Aorta (tissue), 5 donors: ENCODE data around the gene GFOD1. TPM values are rescaled to one million over a fixed set of nuclear protein-coding genes. Genes with fewer than 3 reads are reported as not detected.

ENCODE experiments used
- ATAC-seq: fragments of 200-7000 bp; cut with Tn5 transposase; one replicate; pipeline ENCODE4 v1.9.1; 2022; ENCODE audit warnings: moderate library complexity; ENCODE audit not compliant: low FRiP score
- DNase-seq, 2 donors: peaks; one replicate each; pipeline ENCODE4 v3.0.0-alpha.2; 2020
- H3K27ac ChIP-seq, 2 donors: one replicate each; pipeline ENCODE4 v1.5.1; 2013; ENCODE audit warnings: low read length in 2 of 2, mild to moderate bottlenecking in 2 of 2, moderate library complexity in 2 of 2, control low read depth in 1 of 2, inconsistent platforms in 1 of 2, low read depth in 1 of 2
- H3K27me3 ChIP-seq, 2 donors: one replicate each; pipeline ENCODE4 v1.6.1; 2013; ENCODE audit warnings: control low read depth in 1 of 2, low read length in 1 of 2, mild to moderate bottlenecking in 1 of 2, moderate library complexity in 1 of 2; ENCODE audit not compliant: insufficient read depth in 2 of 2, control insufficient read depth in 1 of 2
- H3K36me3 ChIP-seq, 2 donors: one replicate each; pipeline ENCODE4 v1.6.1; 2013; ENCODE audit warnings: control low read depth in 1 of 2, low read length in 1 of 2, mild to moderate bottlenecking in 1 of 2; ENCODE audit not compliant: insufficient read depth in 2 of 2, control insufficient read depth in 1 of 2
- H3K4me1 ChIP-seq, 2 donors: one replicate each; pipeline ENCODE4 v1.6.1; 2013; ENCODE audit warnings: low read length in 2 of 2, control low read depth in 1 of 2, mild to moderate bottlenecking in 1 of 2, moderate library complexity in 1 of 2; ENCODE audit not compliant: insufficient read depth in 2 of 2, control insufficient read depth in 1 of 2
- H3K4me3 ChIP-seq, 2 donors: one replicate each; pipeline ENCODE4 v1.5.1; 2013; ENCODE audit warnings: low read length in 2 of 2, control low read depth in 1 of 2, mild to moderate bottlenecking in 1 of 2
- H3K9me3 ChIP-seq: one replicate; pipeline ENCODE4 v1.6.1; 2013; ENCODE audit warnings: mild to moderate bottlenecking, low read length; ENCODE audit not compliant: control insufficient read depth
- WGBS, 2 donors: extraction: QIAGEN DNeasy Blood & Tissue Kit; methylation state at CpG; one replicate each; pipeline ENCODE4 v1.1.7; 2013; 5-methylcytosine and 5-hydroxymethylcytosine counted together
- intact Hi-C, 2 donors: fragments of 100-400 bp; cut with DNase I; formaldehyde crosslinking; loops; one replicate each; pipeline versions ENCODE4 v1.14.2 to v1.15.0; 2022
- polyA plus RNA-seq, 2 donors: library from polyadenylated mRNA; stranded (reverse); fragments of 200-250 nt; gene quantifications; one replicate each; pipeline ENCODE4 v1.2.3, GENCODE V29; 2013
- total RNA-seq, 2 donors: library from RNA; stranded (reverse); fragmentation: NEBNext Ultra II Directional; extraction: Animal tissue kit (Norgen Biotek cat#: 25700); gene quantifications; one replicate each; pipeline ENCODE4 v1.2.1, GENCODE V29; 2021
- donor health status: healthy with polysubstance abuse.
- donor health status: Bipolar disorder and iron deficiency.
- donor health status: DM: no; HTN: no; CAD: no.
- donor health status: DM: no; HTN: no; CAD: no.
- donor health status: DM: yes; HTN: yes; CAD: no.

Gene GFOD1
- total and polyA plus RNA-seq, 4 donors: 1.6 to 17.3 (median 9.2) TPM

DNA sequence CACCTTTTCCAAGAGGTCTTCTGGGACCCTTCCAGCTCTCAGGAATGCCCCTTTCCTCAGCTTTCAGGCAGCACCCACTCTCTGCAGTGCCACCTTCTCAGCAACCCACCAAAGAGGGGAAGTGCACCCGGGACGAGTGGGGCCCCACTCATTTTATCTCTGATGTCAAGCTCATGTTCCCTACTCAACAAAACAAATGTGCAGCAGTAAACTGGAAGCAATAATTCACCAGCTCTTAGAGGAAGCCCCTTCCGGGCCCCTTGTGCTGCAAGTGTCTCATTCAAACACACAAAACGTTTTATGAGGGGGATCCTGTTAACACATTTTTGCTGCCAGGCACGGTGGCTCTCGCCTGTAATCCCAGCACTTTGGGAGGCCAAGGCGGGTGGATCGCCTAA, 13.6 kb downstream of the GFOD1 start:
- H3K4me1 ChIP-seq: no peaks in the 10 kb centered on the region
- no peak overlapping the region for H3K4me3 ChIP-seq
- WGBS, 2 donors: 70 to 77% methylated on average over 8 of the region's 8 CpGs
- no peak overlapping the region for H3K27ac ChIP-seq
- DNase-seq: no peak
- ATAC-seq: no peak
- no peaks in the 10 kb centered on the region for H3K9me3 ChIP-seq
- H3K27me3 ChIP-seq: no peaks in the 10 kb centered on the region
- no peaks in the 10 kb centered on the region for H3K36me3 ChIP-seq
- intact Hi-C loops: no loop called here

GRCh38 chr6:13472976-13473767, 14.2 kb downstream of the GFOD1 start:
- Histone ChIP-seq H3K36me3 (no peaks in the 10 kb centered on the region), H3K4me1 (no peaks in the 10 kb centered on the region), H3K27ac (no peak overlapping the region), H3K27me3 (no peaks in the 10 kb centered on the region), H3K4me3 (no peak overlapping the region), H3K9me3 (no peaks in the 10 kb centered on the region)
- no peak for DNase-seq
- intact Hi-C loops: no loop called here
- 85 to 92% methylated on average over 5 of the region's 5 CpGs for WGBS, 2 donors
- ATAC-seq: no peak

GRCh38 chr6:13472099-13472498, 15.3 kb downstream of the GFOD1 start:
- Histone ChIP-seq H3K27me3 (no peaks in the 10 kb centered on the region), H3K9me3 (no peaks in the 10 kb centered on the region), H3K4me3 (no peak overlapping the region), H3K36me3 (no peaks in the 10 kb centered on the region), H3K4me1 (no peaks in the 10 kb centered on the region), H3K27ac (no peak overlapping the region)
- intact Hi-C loops: no loop called here
- DNase-seq (no peak), ATAC-seq (no peak)
- WGBS, 2 donors: 60 to 64% methylated on average over 4 of the region's 4 CpGs

- ATAC-seq (no peak), DNase-seq (no peak)
- Histone ChIP-seq H3K9me3 (no peaks in the 10 kb centered on the region), H3K27ac (no peak overlapping the region), H3K27me3 (no peaks in the 10 kb centered on the region), H3K36me3 (no peaks in the 10 kb centered on the region), H3K4me3 (no peak overlapping the region), H3K4me1 (no peaks in the 10 kb centered on the region)
- 72 to 73% methylated on average over 4 of the region's 4 CpGs for WGBS, 2 donors
- intact Hi-C loops: no loop called here
These were observed 16.2 kb downstream of the GFOD1 start for GRCh38 chr6:13471184-13471583.

DNA sequence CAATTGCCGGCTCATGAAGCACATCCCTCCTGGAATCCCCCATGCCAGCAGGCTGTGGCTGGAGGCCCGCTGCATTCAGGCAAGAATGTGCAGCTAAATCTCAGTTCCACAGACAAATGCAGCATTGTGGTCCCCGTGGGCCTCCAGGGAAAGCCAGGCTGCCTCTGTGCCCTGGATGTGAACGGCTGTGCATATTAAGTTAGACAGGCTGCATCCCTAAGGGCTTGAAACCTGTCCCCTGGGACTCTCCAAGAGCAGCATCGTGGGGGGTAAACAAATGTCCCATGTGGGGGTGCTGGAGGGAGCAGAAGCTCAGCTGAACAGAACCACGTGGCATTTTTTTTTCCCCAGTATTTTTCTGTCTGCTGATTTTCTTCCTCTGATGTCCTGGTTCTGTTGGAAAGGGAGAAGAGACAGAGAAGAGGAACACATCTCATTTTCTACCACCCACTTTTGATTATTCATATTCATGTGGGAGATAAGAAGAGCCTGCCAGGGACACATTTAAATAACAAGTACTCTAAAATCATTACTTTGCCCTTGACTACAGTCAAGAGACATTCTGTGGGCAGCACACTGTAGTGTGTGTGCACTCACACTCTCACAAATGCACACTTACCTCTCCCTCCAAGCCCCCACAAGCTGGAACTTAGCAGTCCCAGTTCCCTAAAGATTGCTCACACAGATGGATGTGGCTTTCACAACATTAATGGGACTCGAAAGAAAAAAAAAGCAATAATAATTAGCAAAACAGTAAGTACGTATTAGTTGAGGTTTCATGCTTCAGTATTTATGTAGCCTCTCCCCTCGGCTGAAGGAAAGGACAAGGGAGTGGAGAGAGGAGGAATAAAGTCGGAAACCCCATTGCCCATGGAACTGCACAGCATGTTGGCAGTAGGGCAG, 16.9 kb downstream of the GFOD1 start:
- Histone ChIP-seq H3K27me3 (no peaks in the 10 kb centered on the region), H3K9me3 (no peaks in the 10 kb centered on the region), H3K4me1 (no peaks in the 10 kb centered on the region), H3K4me3 (no peak overlapping the region), H3K36me3 (no peaks in the 10 kb centered on the region), H3K27ac (no peak overlapping the region)
- ATAC-seq (no peak), DNase-seq (no peak)
- 73 to 74% methylated on average over 10 of the region's 10 CpGs for WGBS, 2 donors
- intact Hi-C loops: no loop called here

DNA sequence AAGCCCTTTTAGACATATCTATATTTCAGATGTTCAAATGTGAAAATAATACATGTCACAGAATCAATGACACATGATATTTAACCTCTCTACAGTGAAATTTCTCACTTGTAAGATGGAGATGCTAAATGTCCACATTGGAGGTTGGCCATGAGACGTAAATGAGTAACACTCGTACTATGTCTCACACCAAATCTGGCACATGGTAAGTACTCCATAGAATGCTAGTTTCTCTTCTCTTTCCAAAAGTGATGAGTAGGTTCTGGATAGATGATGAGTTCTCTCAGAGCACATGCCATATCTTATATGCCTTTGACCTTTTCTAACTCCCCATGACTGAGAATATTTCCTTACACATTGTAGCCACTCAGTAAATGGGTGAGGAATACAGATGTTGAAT, 17.7 kb downstream of the GFOD1 start:
- ATAC-seq (no peak), DNase-seq (no peak)
- no peak overlapping the region for H3K4me3 ChIP-seq
- no peak overlapping the region for H3K27ac ChIP-seq
- no peaks in the 10 kb centered on the region for H3K4me1 ChIP-seq
- H3K9me3 ChIP-seq: no peaks in the 10 kb centered on the region
- intact Hi-C loops: no loop called here
- H3K36me3 ChIP-seq: no peaks in the 10 kb centered on the region
- 98 to 100% methylated on average over 2 of the region's 2 CpGs for WGBS, 2 donors
- no peaks in the 10 kb centered on the region for H3K27me3 ChIP-seq

DNA sequence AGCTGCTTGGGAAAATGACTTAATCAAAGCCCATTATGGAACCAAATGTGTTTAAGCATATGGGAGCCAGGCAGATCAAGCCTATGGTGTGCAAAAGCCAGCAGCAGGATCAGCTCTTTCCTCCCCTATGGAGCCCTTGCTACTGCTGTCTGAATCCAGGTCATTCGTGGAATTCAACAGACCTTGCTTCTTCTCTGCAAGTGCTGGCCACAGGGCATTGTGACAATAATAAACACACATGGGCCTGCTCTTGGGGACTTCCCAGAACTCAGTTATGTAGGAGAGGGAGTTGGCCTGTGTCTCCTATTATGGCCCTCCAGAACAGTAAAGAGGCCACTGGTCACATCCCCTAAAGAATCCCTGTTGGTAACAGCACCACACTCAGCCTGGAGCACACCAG, 18.6 kb downstream of the GFOD1 start:
- Histone ChIP-seq H3K27ac (no peak overlapping the region), H3K4me1 (no peaks in the 10 kb centered on the region), H3K36me3 (no peaks in the 10 kb centered on the region), H3K27me3 (no peaks in the 10 kb centered on the region), H3K4me3 (no peak overlapping the region), H3K9me3 (no peaks in the 10 kb centered on the region)
- WGBS, 2 donors: 83 to 89% methylated on average over 1 of the region's 1 CpG
- intact Hi-C loops: no loop called here
- ATAC-seq (no peak), DNase-seq (no peak)

GRCh38 chr6:13467216-13467600, 20.2 kb downstream of the GFOD1 start:
- Histone ChIP-seq H3K27me3 (no peaks in the 10 kb centered on the region), H3K4me1 (no peaks in the 10 kb centered on the region), H3K27ac (no peak overlapping the region), H3K9me3 (no peaks in the 10 kb centered on the region), H3K36me3 (no peaks in the 10 kb centered on the region), H3K4me3 (no peak overlapping the region)
- WGBS, 2 donors: 93 to 94% methylated on average over 3 of the region's 3 CpGs
- no peak for DNase-seq
- no peak for ATAC-seq
- intact Hi-C loops: no loop called here
